PC-9 (cell line): ENCODE data around the gene KMT2A. TPM values are rescaled to one million over a fixed set of nuclear protein-coding genes. Genes with fewer than 3 reads are reported as not detected.
"Not testable (repeated sequence)": the region's sequence is repeated elsewhere in the genome, so short reads cannot be mapped to it uniquely, and the experiment has no call there.

Source experiments
- BruUV-seq: library from RNA; stranded (reverse); fragments of 400-500 nt; replicated peaks from 2 replicates; lab custom pipeline; 2021; lab: Mats Ljungman, UMichigan
- CTCF ChIA-PET: fragments of 300-600 bp; sonication (Branson Sonifier 250); formaldehyde crosslinking; loops from one replicate; lab custom pipeline; 2022; ENCODE audit warnings: antibody characterized with exemption; lab: Charles Lee
- POLR2A ChIA-PET: fragments of 300-600 bp; sonication (Branson Sonifier 250); formaldehyde crosslinking; loops from one replicate; lab custom pipeline; 2022; ENCODE audit warnings: antibody characterized with exemption; ENCODE audit not compliant: unreplicated experiment; lab: Charles Lee
- DNase-seq, 2 experiments: peaks; one replicate each; pipeline versions ENCODE4 v3.0.0 to v3.0.0-alpha.2; 2015 to 2022; ENCODE audit warnings: mixed read lengths in 1 of 2
- H2AFZ ChIP-seq: fragments of 200-600 bp; sonication (generic); 2 replicates; pipeline ENCODE4 v1.8.1; 2017; ENCODE audit warnings: antibody characterized with exemption
- H3F3A ChIP-seq: fragments of 200-600 bp; sonication (generic); 2 replicates; pipeline ENCODE4 v1.8.1; 2017; ENCODE audit warnings: antibody characterized with exemption, mild to moderate bottlenecking, low read depth; ENCODE audit not compliant: insufficient read depth
- H3K27ac ChIP-seq: fragments of 200-600 bp; sonication (generic); 2 replicates; pipeline ENCODE4 v1.6.1; 2016; ENCODE audit warnings: mixed run types
- H3K27me3 ChIP-seq: fragments of 200-600 bp; sonication (generic); 2 replicates; pipeline ENCODE4 v1.6.1; 2016; ENCODE audit warnings: low read depth, mixed run types; ENCODE audit not compliant: insufficient read depth
- H3K36me3 ChIP-seq: fragments of 200-600 bp; sonication (generic); 2 replicates; pipeline ENCODE4 v1.6.1; 2016; ENCODE audit warnings: low read depth, mixed run types
- H3K4me1 ChIP-seq: fragments of 200-600 bp; sonication (generic); replicated peaks from 2 replicates; pipeline ENCODE4 v1.6.1; 2016; ENCODE audit warnings: mixed run types; ENCODE audit not compliant: insufficient read depth
- H3K4me2 ChIP-seq: fragments of 200-600 bp; sonication (generic); 2 replicates; pipeline ENCODE4 v1.6.1; 2017; ENCODE audit warnings: mixed run types
- H3K4me3 ChIP-seq: fragments of 200-600 bp; sonication (generic); 2 replicates; pipeline ENCODE4 v1.6.1; 2016; ENCODE audit warnings: mixed run types
- H3K79me2 ChIP-seq: fragments of 200-600 bp; sonication (generic); 2 replicates; pipeline ENCODE4 v1.6.1; 2017; ENCODE audit warnings: low read depth, mixed run types
- H3K9me2 ChIP-seq: fragments of 200-600 bp; sonication (generic); 2 replicates; pipeline ENCODE4 v1.8.1; 2017; ENCODE audit warnings: mild to moderate bottlenecking; ENCODE audit not compliant: insufficient read depth
- H3K9me3 ChIP-seq: fragments of 200-600 bp; sonication (generic); 2 replicates; pipeline ENCODE4 v1.8.1; 2016; ENCODE audit warnings: low read depth; ENCODE audit not compliant: insufficient read depth
- H4K20me1 ChIP-seq: fragments of 200-600 bp; sonication (generic); 2 replicates; pipeline ENCODE4 v1.8.1; 2017; ENCODE audit not compliant: insufficient read depth
- EZH2 ChIP-seq: fragments of 200-600 bp; sonication (generic); IDR thresholded peaks from 2 replicates; pipeline ENCODE4 v1.8.0; 2017; ENCODE audit warnings: antibody characterized with exemption, low read depth
- intact Hi-C: fragments of 100-400 bp; cut with micrococcal nuclease; formaldehyde crosslinking; loops from one replicate; pipeline ENCODE4 v1.10.0; 2022; ENCODE audit not compliant: unreplicated experiment
- total RNA-seq: library from RNA; stranded (reverse); gene quantifications from 2 replicates; pipeline ENCODE4 v1.2.3, GENCODE V29; 2021
- TF ChIP-seq, protein P1 (sequence below): fragments of 200-600 bp; sonication (generic); conservative IDR thresholded peaks from 2 replicates; pipeline ENCODE4 v1.6.1; 2017; ENCODE audit warnings: mixed run types, antibody characterized with exemption, mild to moderate bottlenecking, moderate library complexity

Gene KMT2A
- total RNA-seq, 1 experiment from 2014 or later: 80.3 TPM

DNA sequence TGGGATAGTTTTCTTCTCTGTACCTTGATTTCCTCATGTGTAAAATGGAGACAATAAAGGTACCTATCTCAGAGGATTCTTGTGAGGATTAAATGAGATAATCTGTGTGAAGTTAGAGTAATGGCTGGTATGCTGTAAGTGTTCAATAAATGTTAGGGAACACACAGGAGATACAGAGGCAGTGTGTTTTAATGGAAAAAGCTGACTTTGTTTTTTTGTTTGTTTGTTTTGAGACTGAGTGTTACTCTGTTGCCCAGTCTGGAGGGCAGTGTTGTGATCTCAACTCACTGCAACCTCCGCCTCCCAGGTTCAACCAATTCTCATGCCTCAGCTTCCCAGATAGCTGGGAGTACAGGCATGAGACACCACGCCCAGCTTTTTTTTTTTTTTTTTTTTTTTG, 133.4 kb downstream of the KMT2A start:
- Histone ChIP-seq H2AFZ (no peak overlapping the region), H3K9me3 (no peaks in the 10 kb centered on the region), H4K20me1 (peaks cover 18% of the 10 kb centered on the region), H3K4me3 (no peak overlapping the region), H3K79me2 (peaks cover 33% of the 10 kb centered on the region), H3K27me3 (no peaks in the 10 kb centered on the region), H3K36me3 (no peaks in the 10 kb centered on the region), H3K4me1 (peaks cover 33% of the 10 kb centered on the region), H3K9me2 (no peaks in the 10 kb centered on the region), H3K27ac (no peak overlapping the region), H3F3A (peaks cover 12% of the 10 kb centered on the region), H3K4me2 (no peak overlapping the region)
- intact Hi-C loops: loop anchor here (10.0 kb wide), 1 partner anchor 745 kb away; the partner anchor contains the start of gene FXYD2
- DNase-seq: no peak
- BruUV-seq: no TSS peak
- ChIA-PET POLR2A (no interaction called here), CTCF (no interaction called here)
- no peak for TF ChIP-seq EZH2
- TF ChIP-seq, protein P1, sequence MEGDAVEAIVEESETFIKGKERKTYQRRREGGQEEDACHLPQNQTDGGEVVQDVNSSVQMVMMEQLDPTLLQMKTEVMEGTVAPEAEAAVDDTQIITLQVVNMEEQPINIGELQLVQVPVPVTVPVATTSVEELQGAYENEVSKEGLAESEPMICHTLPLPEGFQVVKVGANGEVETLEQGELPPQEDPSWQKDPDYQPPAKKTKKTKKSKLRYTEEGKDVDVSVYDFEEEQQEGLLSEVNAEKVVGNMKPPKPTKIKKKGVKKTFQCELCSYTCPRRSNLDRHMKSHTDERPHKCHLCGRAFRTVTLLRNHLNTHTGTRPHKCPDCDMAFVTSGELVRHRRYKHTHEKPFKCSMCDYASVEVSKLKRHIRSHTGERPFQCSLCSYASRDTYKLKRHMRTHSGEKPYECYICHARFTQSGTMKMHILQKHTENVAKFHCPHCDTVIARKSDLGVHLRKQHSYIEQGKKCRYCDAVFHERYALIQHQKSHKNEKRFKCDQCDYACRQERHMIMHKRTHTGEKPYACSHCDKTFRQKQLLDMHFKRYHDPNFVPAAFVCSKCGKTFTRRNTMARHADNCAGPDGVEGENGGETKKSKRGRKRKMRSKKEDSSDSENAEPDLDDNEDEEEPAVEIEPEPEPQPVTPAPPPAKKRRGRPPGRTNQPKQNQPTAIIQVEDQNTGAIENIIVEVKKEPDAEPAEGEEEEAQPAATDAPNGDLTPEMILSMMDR: no peak

GRCh38 chr11:118570787-118571186, 134.5 kb downstream of the KMT2A start:
- Histone ChIP-seq H4K20me1 (peaks cover 29% of the 10 kb centered on the region), H3K4me1 (peaks cover 35% of the 10 kb centered on the region), H3K4me3 (no peak overlapping the region), H2AFZ (no peak overlapping the region), H3K9me2 (no peaks in the 10 kb centered on the region), H3K27me3 (no peaks in the 10 kb centered on the region), H3K36me3 (peaks cover 5% of the 10 kb centered on the region; the same call in 1 of the 2 replicates), H3K79me2 (peaks cover 44% of the 10 kb centered on the region), H3K9me3 (no peaks in the 10 kb centered on the region), H3F3A (peaks cover 22% of the 10 kb centered on the region; the same call in 1 of the 2 replicates), H3K27ac (no peak overlapping the region), H3K4me2 (no peak overlapping the region)
- BruUV-seq: no TSS peak
- CTCF ChIA-PET: no interaction called here
- POLR2A ChIA-PET: no interaction called here
- intact Hi-C loops: no loop called here
- DNase-seq: peak in 1 of 2 experiments; percentile 6
- TF ChIP-seq, protein P1: no peak
- no peak for TF ChIP-seq EZH2

DNA sequence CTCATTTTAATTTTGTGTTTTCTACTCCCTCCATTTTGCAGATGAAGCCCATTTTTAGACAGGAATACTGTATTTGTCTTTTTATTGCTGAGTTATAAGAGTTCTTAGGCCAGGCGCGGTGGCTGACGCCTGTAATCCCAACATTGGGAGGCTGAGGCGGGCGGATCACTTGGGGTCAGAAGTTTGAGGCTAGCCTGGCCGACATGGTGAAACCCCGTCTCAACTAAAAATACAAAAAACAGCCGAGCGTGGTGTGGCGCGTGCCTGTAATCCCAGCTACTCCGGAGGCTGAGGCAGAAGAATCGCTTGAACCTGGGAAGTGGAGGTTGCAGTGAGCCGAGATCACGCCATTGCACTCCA, 135.4 kb downstream of the KMT2A start:
- peaks cover 38% of the 10 kb centered on the region for H4K20me1 ChIP-seq
- DNase-seq: peak in 1 of 2 experiments; percentile 10
- intact Hi-C loops: loop anchor here (2.0 kb wide), 1 partner anchor 427 kb away; no protein-coding TSS in a partner anchor
- H3K4me1 ChIP-seq: peaks cover 29% of the 10 kb centered on the region
- CTCF ChIA-PET, H3K27me3 ChIP-seq, H3K36me3 ChIP-seq, H3K9me3 ChIP-seq, H3K9me2 ChIP-seq: not testable (repeated sequence)
- H3K4me3 ChIP-seq: peak overlapping the region; percentile 98
- H3K79me2 ChIP-seq: peaks cover 53% of the 10 kb centered on the region
- POLR2A ChIA-PET: interaction anchor here (0.7 kb wide), 1 partner anchor 908 kb away, joined by 5 read pairs; no protein-coding TSS in a partner anchor
- TSS peak; percentile 92 for BruUV-seq
- peak overlapping the region; percentile 95 for H3K4me2 ChIP-seq
- peak overlapping the region; percentile 24 for H3K27ac ChIP-seq
- peak overlapping the region; percentile 94 for H2AFZ ChIP-seq
- H3F3A ChIP-seq: peaks cover 18% of the 10 kb centered on the region; the same call in 1 of the 2 replicates
